HL-60 (cell line): Measurements from ENCODE around the gene SPATA12.

Experiments used
- DNase-seq, 2 experiments: peaks; one replicate each; pipeline ENCODE4 v3.0.0-alpha.2; 2010 to 2020; ENCODE audit warnings: low read depth in 1 of 2, low spot score in 1 of 2
- H3K27ac ChIP-seq: fragments of 250-450 bp; sonication (Bioruptor Pico); replicated peaks from 2 replicates; pipeline ENCODE4 v1.5.1; 2020; ENCODE audit warnings: mild to moderate bottlenecking, moderate library complexity
- H3K27me3 ChIP-seq: fragments of 250-450 bp; sonication (Bioruptor Pico); 2 replicates; pipeline ENCODE4 v1.5.1; 2021; ENCODE audit warnings: mild to moderate bottlenecking, moderate library complexity; ENCODE audit not compliant: insufficient read depth, poor library complexity, severe bottlenecking
- H3K4me3 ChIP-seq: replicated peaks from 2 replicates; pipeline ENCODE4 v1.5.1; 2011; ENCODE audit warnings: mild to moderate bottlenecking, control low read depth, low read length; ENCODE audit not compliant: insufficient read depth
- GABPA ChIP-seq: IDR thresholded peaks from 2 replicates; pipeline ENCODE4 v1.6.1; 2012; ENCODE audit warnings: low read depth
- POLR2AphosphoS5 ChIP-seq: IDR thresholded peaks from 2 replicates; pipeline ENCODE4 v1.6.1; 2012; ENCODE audit warnings: low read depth
- SPI1 ChIP-seq: IDR thresholded peaks from 2 replicates; pipeline ENCODE4 v1.6.1; 2012; ENCODE audit warnings: low read depth, mild to moderate bottlenecking, borderline replicate concordance
- TF ChIP-seq, protein P1 (sequence below): IDR thresholded peaks from 2 replicates; pipeline ENCODE4 v1.6.1; 2012; ENCODE audit warnings: low read depth; ENCODE audit not compliant: insufficient replicate concordance
- TF ChIP-seq, protein P2 (sequence below): IDR thresholded peaks from one replicate; pipeline ENCODE4 v1.5.1; 2011; ENCODE audit warnings: low read length, control low read depth, inconsistent platforms; ENCODE audit not compliant: insufficient read depth

SPATA12 gene

DNA sequence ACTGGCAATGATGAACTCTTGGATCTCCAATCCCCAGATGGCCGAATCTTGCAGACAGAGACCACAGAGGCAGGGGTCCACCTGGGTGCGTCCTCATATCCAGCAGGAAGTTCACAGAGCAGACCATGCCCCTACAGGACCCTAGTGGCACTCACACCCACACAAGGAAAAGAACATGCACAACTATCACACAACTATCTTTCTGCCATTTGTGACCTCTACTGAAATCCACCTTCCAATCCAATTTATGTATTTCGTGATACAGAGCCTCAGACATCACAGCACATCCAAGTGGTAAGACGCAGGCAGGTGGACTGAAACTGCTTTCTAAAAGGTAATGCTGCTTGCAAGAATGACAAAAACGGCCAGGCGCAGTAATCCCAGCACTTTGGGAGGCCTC, 44.6 kb upstream of the SPATA12 start:
- DNase-seq = no peak
- Histone ChIP-seq H3K27me3 (no peaks in the 10 kb centered on the region), H3K27ac (no peak overlapping the region), H3K4me3 (no peak overlapping the region)
- TF ChIP-seq, protein P1, sequence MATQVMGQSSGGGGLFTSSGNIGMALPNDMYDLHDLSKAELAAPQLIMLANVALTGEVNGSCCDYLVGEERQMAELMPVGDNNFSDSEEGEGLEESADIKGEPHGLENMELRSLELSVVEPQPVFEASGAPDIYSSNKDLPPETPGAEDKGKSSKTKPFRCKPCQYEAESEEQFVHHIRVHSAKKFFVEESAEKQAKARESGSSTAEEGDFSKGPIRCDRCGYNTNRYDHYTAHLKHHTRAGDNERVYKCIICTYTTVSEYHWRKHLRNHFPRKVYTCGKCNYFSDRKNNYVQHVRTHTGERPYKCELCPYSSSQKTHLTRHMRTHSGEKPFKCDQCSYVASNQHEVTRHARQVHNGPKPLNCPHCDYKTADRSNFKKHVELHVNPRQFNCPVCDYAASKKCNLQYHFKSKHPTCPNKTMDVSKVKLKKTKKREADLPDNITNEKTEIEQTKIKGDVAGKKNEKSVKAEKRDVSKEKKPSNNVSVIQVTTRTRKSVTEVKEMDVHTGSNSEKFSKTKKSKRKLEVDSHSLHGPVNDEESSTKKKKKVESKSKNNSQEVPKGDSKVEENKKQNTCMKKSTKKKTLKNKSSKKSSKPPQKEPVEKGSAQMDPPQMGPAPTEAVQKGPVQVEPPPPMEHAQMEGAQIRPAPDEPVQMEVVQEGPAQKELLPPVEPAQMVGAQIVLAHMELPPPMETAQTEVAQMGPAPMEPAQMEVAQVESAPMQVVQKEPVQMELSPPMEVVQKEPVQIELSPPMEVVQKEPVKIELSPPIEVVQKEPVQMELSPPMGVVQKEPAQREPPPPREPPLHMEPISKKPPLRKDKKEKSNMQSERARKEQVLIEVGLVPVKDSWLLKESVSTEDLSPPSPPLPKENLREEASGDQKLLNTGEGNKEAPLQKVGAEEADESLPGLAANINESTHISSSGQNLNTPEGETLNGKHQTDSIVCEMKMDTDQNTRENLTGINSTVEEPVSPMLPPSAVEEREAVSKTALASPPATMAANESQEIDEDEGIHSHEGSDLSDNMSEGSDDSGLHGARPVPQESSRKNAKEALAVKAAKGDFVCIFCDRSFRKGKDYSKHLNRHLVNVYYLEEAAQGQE = no peak
- TF ChIP-seq, protein P2, sequence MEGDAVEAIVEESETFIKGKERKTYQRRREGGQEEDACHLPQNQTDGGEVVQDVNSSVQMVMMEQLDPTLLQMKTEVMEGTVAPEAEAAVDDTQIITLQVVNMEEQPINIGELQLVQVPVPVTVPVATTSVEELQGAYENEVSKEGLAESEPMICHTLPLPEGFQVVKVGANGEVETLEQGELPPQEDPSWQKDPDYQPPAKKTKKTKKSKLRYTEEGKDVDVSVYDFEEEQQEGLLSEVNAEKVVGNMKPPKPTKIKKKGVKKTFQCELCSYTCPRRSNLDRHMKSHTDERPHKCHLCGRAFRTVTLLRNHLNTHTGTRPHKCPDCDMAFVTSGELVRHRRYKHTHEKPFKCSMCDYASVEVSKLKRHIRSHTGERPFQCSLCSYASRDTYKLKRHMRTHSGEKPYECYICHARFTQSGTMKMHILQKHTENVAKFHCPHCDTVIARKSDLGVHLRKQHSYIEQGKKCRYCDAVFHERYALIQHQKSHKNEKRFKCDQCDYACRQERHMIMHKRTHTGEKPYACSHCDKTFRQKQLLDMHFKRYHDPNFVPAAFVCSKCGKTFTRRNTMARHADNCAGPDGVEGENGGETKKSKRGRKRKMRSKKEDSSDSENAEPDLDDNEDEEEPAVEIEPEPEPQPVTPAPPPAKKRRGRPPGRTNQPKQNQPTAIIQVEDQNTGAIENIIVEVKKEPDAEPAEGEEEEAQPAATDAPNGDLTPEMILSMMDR = no peak
- TF ChIP-seq POLR2AphosphoS5 = no peak
- TF ChIP-seq SPI1 = no peak
- TF ChIP-seq GABPA = no peak

GRCh38 chr3:57017459-57017845, 43.0 kb upstream of the SPATA12 start:
- Histone ChIP-seq H3K27ac (no peak overlapping the region), H3K27me3 (no peaks in the 10 kb centered on the region), H3K4me3 (no peak overlapping the region)
- no peak for DNase-seq
- no peak for TF ChIP-seq SPI1

DNA sequence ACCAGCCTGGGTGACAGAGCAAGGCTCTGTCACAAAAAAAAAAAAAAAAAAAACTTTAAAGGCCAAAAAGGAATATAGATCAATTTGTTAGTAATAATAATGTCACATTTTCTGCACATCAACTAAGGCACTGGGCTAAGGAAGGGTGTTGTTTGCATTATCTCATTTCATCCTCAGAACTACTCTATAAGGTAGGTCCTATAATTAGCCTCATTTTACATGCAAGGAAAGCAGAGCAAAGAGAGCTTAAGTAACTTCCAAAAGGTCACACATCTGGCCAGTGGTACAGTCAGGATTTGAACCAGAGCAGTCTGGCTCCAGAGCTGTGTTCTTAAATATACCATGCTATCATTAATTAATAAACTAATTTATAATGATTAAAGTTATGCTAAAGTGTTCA, 42.2 kb upstream of the SPATA12 start:
- no peak overlapping the region for H3K27ac ChIP-seq
- TF ChIP-seq, protein P1 = no peak
- TF ChIP-seq POLR2AphosphoS5 (no peak), GABPA (no peak), SPI1 (no peak)
- TF ChIP-seq, protein P2 = no peak
- H3K4me3 ChIP-seq = no peak overlapping the region
- no peaks in the 10 kb centered on the region for H3K27me3 ChIP-seq
- DNase-seq = no peak

- no peak for DNase-seq
- H3K27me3 ChIP-seq = no peaks in the 10 kb centered on the region
- H3K4me3 ChIP-seq = no peak overlapping the region
- no peak for TF ChIP-seq POLR2AphosphoS5
- TF ChIP-seq, protein P1 = no peak
- H3K27ac ChIP-seq = no peak overlapping the region
Observed at GRCh38 chr3:57019057-57019456, 41.4 kb upstream of the SPATA12 start.
